H1 (cell line): ENCODE data around the gene CADM2. TPM values are rescaled to one million over a fixed set of nuclear protein-coding genes. Genes with fewer than 3 reads are reported as not detected.

Source experiments
- CTCF ChIA-PET: fragments of 300-600 bp; sonication (Branson Sonifier 250); formaldehyde crosslinking; loops from one replicate; lab custom pipeline; 2021; ENCODE audit not compliant: partially characterized antibody; lab: Charles Lee
- POLR2A ChIA-PET: fragments of 300-600 bp; sonication (Branson Sonifier 250); formaldehyde crosslinking; loops from one replicate; lab custom pipeline; 2021; ENCODE audit warnings: inconsistent platforms; ENCODE audit not compliant: partially characterized antibody; lab: Charles Lee
- DNase-seq, 2 experiments: peaks; one replicate each; pipeline versions ENCODE4 v3.0.0 to v3.0.0-alpha.2; 2010 to 2022; ENCODE audit warnings: low spot score in 2 of 2, low read depth in 1 of 2, mixed read lengths in 1 of 2
- FAIRE-seq: peaks from 2 replicates; lab custom pipeline; 2011; peaks lifted over from hg19 to GRCh38; lab: Jason Lieb, UNC
- H2AFZ ChIP-seq: 2 replicates; pipeline ENCODE4 v1.8.1; 2012; ENCODE audit warnings: low read length, inconsistent platforms
- H2AK5ac ChIP-seq: 2 replicates; pipeline ENCODE4 v1.6.1; 2013; ENCODE audit warnings: low read depth, low read length
- H2BK120ac ChIP-seq: replicated peaks from 2 replicates; pipeline ENCODE3; 2013; ENCODE audit warnings: low read depth, low read length, inconsistent platforms
- H2BK12ac ChIP-seq: 2 replicates; pipeline ENCODE4 v1.6.1; 2013; ENCODE audit warnings: low read depth, low read length
- H2BK15ac ChIP-seq: 2 replicates; pipeline ENCODE4 v1.6.1; 2013; ENCODE audit warnings: low read length
- H2BK20ac ChIP-seq: 2 replicates; pipeline ENCODE4 v1.6.1; 2013; ENCODE audit warnings: low read length
- H2BK5ac ChIP-seq: 2 replicates; pipeline ENCODE4 v1.6.1; 2013; ENCODE audit warnings: low read depth, low read length
- H3K14ac ChIP-seq: 2 replicates; pipeline ENCODE4 v1.6.1; 2013; ENCODE audit warnings: inconsistent platforms; ENCODE audit not compliant: insufficient read length
- H3K18ac ChIP-seq: 2 replicates; pipeline ENCODE4 v1.6.1; 2013; ENCODE audit warnings: low read length; ENCODE audit errors: extremely low read depth
- H3K23ac ChIP-seq: 2 replicates; pipeline ENCODE4 v1.6.1; 2013; ENCODE audit warnings: inconsistent platforms; ENCODE audit not compliant: insufficient read length
- H3K23me2 ChIP-seq: 2 replicates; pipeline ENCODE4 v1.6.1; 2013; ENCODE audit warnings: low read depth, low read length
- H3K27ac ChIP-seq: 2 replicates; pipeline ENCODE4 v1.6.1; 2011; ENCODE audit warnings: low read depth, low read length, inconsistent platforms
- H3K27me3 ChIP-seq, 4 experiments: replicated peaks in 1 of 4; 1 replicate in 1 of 4; 2 replicates in 3 of 4; pipeline versions ENCODE4 v1.6.1 to v1.8.1; 2011 to 2013; ENCODE audit warnings: low read length in 3 of 4, mild to moderate bottlenecking in 3 of 4, inconsistent platforms in 2 of 4, mixed read lengths in 2 of 4, moderate library complexity in 1 of 4; ENCODE audit not compliant: control insufficient read depth in 3 of 4, insufficient read depth in 3 of 4; ENCODE audit errors: extremely low read depth in 1 of 4
- H3K36me3 ChIP-seq, 4 experiments: 2 replicates each; pipeline versions ENCODE4 v1.6.1 to v1.8.1; 2011 to 2013; ENCODE audit warnings: mild to moderate bottlenecking in 4 of 4, low read length in 3 of 4, moderate library complexity in 2 of 4, control low read depth in 1 of 4, inconsistent platforms in 1 of 4; ENCODE audit not compliant: insufficient read depth in 4 of 4, control insufficient read depth in 2 of 4
- H3K4ac ChIP-seq: replicated peaks from 2 replicates; pipeline ENCODE3; 2013; ENCODE audit warnings: low read length, low read depth, mixed read lengths, inconsistent platforms; ENCODE audit not compliant: insufficient read length
- H3K4me1 ChIP-seq, 4 experiments: replicated peaks in 1 of 4; 1 replicate in 1 of 4; 2 replicates in 3 of 4; pipeline versions ENCODE4 v1.6.1 to v1.8.1; 2011 to 2013; ENCODE audit warnings: low read length in 3 of 4, inconsistent platforms in 2 of 4, mixed read lengths in 1 of 4; ENCODE audit not compliant: insufficient read depth in 4 of 4, control insufficient read depth in 3 of 4
- H3K4me2 ChIP-seq, 2 experiments: 2 replicates each; pipeline versions ENCODE4 v1.6.1 to v1.8.1; 2011 to 2013; ENCODE audit warnings: low read depth in 2 of 2, low read length in 2 of 2, control low read depth in 1 of 2, inconsistent platforms in 1 of 2, mild to moderate bottlenecking in 1 of 2; ENCODE audit not compliant: insufficient read depth in 1 of 2
- H3K4me3 ChIP-seq, 4 experiments: fragments of 200-600, 300-600 bp in 1 of 4; sonication (generic), shearing (Covaris generic), sonication (Bioruptor Twin) in 1 of 4; 2 replicates each; pipeline versions ENCODE4 v1.5.1 to v1.8.1; 2011 to 2016; ENCODE audit warnings: low read length in 4 of 4, low read depth in 3 of 4, control low read depth in 2 of 4, inconsistent platforms in 2 of 4, mild to moderate bottlenecking in 2 of 4, mixed read lengths in 1 of 4, moderate library complexity in 1 of 4; ENCODE audit not compliant: insufficient read depth in 2 of 4; ENCODE audit errors: extremely low read depth in 1 of 4
- H3K56ac ChIP-seq: replicated peaks from 2 replicates; pipeline ENCODE3; 2013; ENCODE audit warnings: low read depth, mild to moderate bottlenecking, mixed read lengths, low read length, inconsistent platforms; ENCODE audit not compliant: insufficient read length
- H3K79me1 ChIP-seq: 2 replicates; pipeline ENCODE4 v1.6.1; 2013; ENCODE audit warnings: low read depth, low read length, control low read depth
- H3K79me2 ChIP-seq, 2 experiments: 2 replicates each; pipeline versions ENCODE4 v1.6.1 to v1.8.1; 2012 to 2013; ENCODE audit warnings: low read length in 2 of 2, mild to moderate bottlenecking in 2 of 2, inconsistent platforms in 1 of 2; ENCODE audit not compliant: insufficient read depth in 2 of 2, control insufficient read depth in 1 of 2
- H3K9ac ChIP-seq, 4 experiments: replicated peaks in 1 of 4; 1 replicate in 1 of 4; 2 replicates in 3 of 4; pipeline versions ENCODE4 v1.6.1 to v1.8.1; 2011 to 2013; ENCODE audit warnings: low read depth in 3 of 4, low read length in 3 of 4, control low read depth in 2 of 4, mild to moderate bottlenecking in 2 of 4, moderate library complexity in 2 of 4, inconsistent platforms in 1 of 4; ENCODE audit errors: extremely low read depth in 1 of 4
- H3K9me3 ChIP-seq, 2 experiments: 2 replicates each; pipeline versions ENCODE4 v1.6.1 to v1.8.1; 2012 to 2013; ENCODE audit warnings: mild to moderate bottlenecking in 2 of 2, moderate library complexity in 2 of 2, control low read depth in 1 of 2, inconsistent platforms in 1 of 2, low read depth in 1 of 2, low read length in 1 of 2, mixed read lengths in 1 of 2; ENCODE audit not compliant: insufficient read depth in 2 of 2
- H4K20me1 ChIP-seq, 2 experiments: replicated peaks in 1 of 2; 2 replicates each; pipeline versions ENCODE3 to v1.8.1; 2011 to 2013; ENCODE audit warnings: inconsistent platforms in 2 of 2, low read length in 2 of 2, mild to moderate bottlenecking in 1 of 2; ENCODE audit not compliant: insufficient read depth in 2 of 2, control insufficient read depth in 1 of 2
- H4K5ac ChIP-seq: 2 replicates; pipeline ENCODE4 v1.6.1; 2013; ENCODE audit warnings: low read length, low read depth, mixed read lengths, inconsistent platforms; ENCODE audit not compliant: insufficient read length
- H4K8ac ChIP-seq: 2 replicates; pipeline ENCODE4 v1.8.0; 2013; ENCODE audit warnings: mild to moderate bottlenecking, moderate library complexity, low read length, inconsistent platforms; ENCODE audit not compliant: insufficient read depth; ENCODE audit errors: extremely low read depth
- H4K91ac ChIP-seq: replicated peaks from 2 replicates; pipeline ENCODE3; 2013; ENCODE audit warnings: low read length, mixed read lengths, inconsistent platforms; ENCODE audit not compliant: insufficient read length
- ASH2L ChIP-seq: fragments of 200-600, 300-600 bp; sonication (generic); IDR thresholded peaks from one replicate; pipeline ENCODE4 v1.7.1; 2017; ENCODE audit warnings: low read length
- CHD1 ChIP-seq: IDR thresholded peaks from 2 replicates; pipeline ENCODE4 v1.6.1; 2012; ENCODE audit warnings: low read depth, low read length, improper control_type of control experiment
- KDM5A ChIP-seq: fragments of 200-600 bp; IDR thresholded peaks from 2 replicates; pipeline ENCODE4 v1.7.1; 2012; ENCODE audit warnings: mild to moderate bottlenecking, low read length, inconsistent platforms, mixed read lengths
- NRF1 ChIP-seq: IDR thresholded peaks from 2 replicates; pipeline ENCODE4 v1.6.1; 2011; ENCODE audit warnings: mild to moderate bottlenecking, low read depth, low read length, improper control_type of control experiment
- RFX5 ChIP-seq: IDR thresholded peaks from 2 replicates; pipeline ENCODE4 v1.6.1; 2011; ENCODE audit warnings: low read depth, low read length, improper control_type of control experiment, borderline replicate concordance
- SP4 ChIP-seq: IDR thresholded peaks from 2 replicates; pipeline ENCODE4 v1.6.1; 2012; ENCODE audit warnings: low read length, inconsistent platforms
- SUZ12 ChIP-seq: fragments of 200-600 bp; sonication (generic); IDR thresholded peaks from 2 replicates; pipeline ENCODE4 v1.6.1; 2012; ENCODE audit warnings: mild to moderate bottlenecking, inconsistent platforms, low read length, moderate library complexity, mixed read lengths
- YY1 ChIP-seq: IDR thresholded peaks from 2 replicates; pipeline ENCODE4 v1.6.1; 2011; ENCODE audit warnings: low read depth, mild to moderate bottlenecking, low read length
- WGBS, 2 experiments: shearing (Covaris generic) in 1 of 2; methylation state at CpG; one replicate each; pipeline versions ENCODE4 v1.1.6 to v1.1.7; 2013 to 2015; ENCODE audit warnings: low lambda C conversion rate in 2 of 2, mixed read lengths in 2 of 2, inconsistent platforms in 1 of 2, low coverage in 1 of 2, missing lambda C conversion rate in 1 of 2; ENCODE audit not compliant: insufficient replicate concordance in 2 of 2, insufficient coverage in 1 of 2, insufficient read length in 1 of 2; ENCODE audit errors: extremely low coverage in 1 of 2, missing lambda C conversion rate in 1 of 2; 5-methylcytosine and 5-hydroxymethylcytosine counted together
- polyA plus RNA-seq, 7 experiments: library from polyadenylated mRNA; depleted of rRNA in 3 of 7; stranded (reverse) in 5 of 7; unstranded in 2 of 7; fragments of >200 nt in 5 of 7; fragments of 200-250 nt in 2 of 7; gene quantifications; 1 replicate in 5 of 7; 2 replicates in 1 of 7; 4 replicates in 1 of 7; pipeline versions ENCODE4 v1.2.1 to v1.2.3, GENCODE V29; 2011 to 2013; ENCODE audit warnings: missing spikeins in 2 of 7, mixed read lengths in 2 of 7
- total RNA-seq: library from RNA; stranded (reverse); fragmentation: NEBNext Ultra II Directional; extraction: Animal tissue kit (Norgen Biotek cat#: 25700); gene quantifications from 2 replicates; pipeline ENCODE4 v1.2.1, GENCODE V29; 2021
- TF ChIP-seq, protein P1 (sequence below): IDR thresholded peaks from 2 replicates; pipeline ENCODE4 v1.6.1; 2011; ENCODE audit warnings: low read length, improper control_type of control experiment
- TF ChIP-seq, protein P2 (sequence below), 3 experiments: IDR thresholded peaks; 1 replicate in 2 of 3; 2 replicates in 1 of 3; pipeline versions ENCODE4 v1.5.1 to v1.6.1; 2011; ENCODE audit warnings: low read length in 3 of 3, mild to moderate bottlenecking in 3 of 3, inconsistent platforms in 2 of 3, low read depth in 1 of 3, moderate library complexity in 1 of 3; ENCODE audit not compliant: insufficient read depth in 1 of 3; ENCODE audit errors: control extremely low read depth in 1 of 3

The CADM2 gene
- total and polyA plus RNA-seq, 2 of the 8 experiments (the other 6 are each of a cell fraction or from before 2014, with no cell fraction given) = 14.9 to 20.9 TPM

DNA sequence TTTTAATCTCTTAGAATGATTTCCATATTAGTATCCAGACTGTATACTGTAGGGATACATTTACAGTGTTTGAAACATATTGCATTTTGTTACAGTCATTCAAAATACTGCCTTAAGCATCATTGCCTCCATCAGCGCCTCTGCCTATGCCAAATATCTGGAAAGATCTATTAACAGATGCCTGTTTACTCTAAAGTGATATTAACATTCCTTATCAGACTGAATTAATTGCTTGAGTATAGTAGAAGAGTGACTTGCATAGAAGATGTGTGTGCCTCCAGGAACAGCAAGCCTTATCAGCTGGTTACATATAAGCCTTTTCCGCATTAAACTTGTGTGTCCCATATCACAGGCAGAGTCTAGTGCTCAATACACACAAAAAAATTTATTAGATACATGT lies 379.1 kb downstream of the CADM2 start:
- no peak overlapping the region for H3K56ac ChIP-seq
- FAIRE-seq = no peak
- no peak for TF ChIP-seq YY1
- TF ChIP-seq RFX5 = no peak
- TF ChIP-seq CHD1 = no peak
- TF ChIP-seq, protein P1, sequence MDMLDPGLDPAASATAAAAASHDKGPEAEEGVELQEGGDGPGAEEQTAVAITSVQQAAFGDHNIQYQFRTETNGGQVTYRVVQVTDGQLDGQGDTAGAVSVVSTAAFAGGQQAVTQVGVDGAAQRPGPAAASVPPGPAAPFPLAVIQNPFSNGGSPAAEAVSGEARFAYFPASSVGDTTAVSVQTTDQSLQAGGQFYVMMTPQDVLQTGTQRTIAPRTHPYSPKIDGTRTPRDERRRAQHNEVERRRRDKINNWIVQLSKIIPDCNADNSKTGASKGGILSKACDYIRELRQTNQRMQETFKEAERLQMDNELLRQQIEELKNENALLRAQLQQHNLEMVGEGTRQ = no peak
- no peak for TF ChIP-seq NRF1
- TF ChIP-seq KDM5A = no peak
- no peak for TF ChIP-seq SP4
- TF ChIP-seq, protein P2, sequence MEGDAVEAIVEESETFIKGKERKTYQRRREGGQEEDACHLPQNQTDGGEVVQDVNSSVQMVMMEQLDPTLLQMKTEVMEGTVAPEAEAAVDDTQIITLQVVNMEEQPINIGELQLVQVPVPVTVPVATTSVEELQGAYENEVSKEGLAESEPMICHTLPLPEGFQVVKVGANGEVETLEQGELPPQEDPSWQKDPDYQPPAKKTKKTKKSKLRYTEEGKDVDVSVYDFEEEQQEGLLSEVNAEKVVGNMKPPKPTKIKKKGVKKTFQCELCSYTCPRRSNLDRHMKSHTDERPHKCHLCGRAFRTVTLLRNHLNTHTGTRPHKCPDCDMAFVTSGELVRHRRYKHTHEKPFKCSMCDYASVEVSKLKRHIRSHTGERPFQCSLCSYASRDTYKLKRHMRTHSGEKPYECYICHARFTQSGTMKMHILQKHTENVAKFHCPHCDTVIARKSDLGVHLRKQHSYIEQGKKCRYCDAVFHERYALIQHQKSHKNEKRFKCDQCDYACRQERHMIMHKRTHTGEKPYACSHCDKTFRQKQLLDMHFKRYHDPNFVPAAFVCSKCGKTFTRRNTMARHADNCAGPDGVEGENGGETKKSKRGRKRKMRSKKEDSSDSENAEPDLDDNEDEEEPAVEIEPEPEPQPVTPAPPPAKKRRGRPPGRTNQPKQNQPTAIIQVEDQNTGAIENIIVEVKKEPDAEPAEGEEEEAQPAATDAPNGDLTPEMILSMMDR (IDR thresholded peaks at IDR 0.05; ENCODE audit: control extremely low read depth in 1 of 3, insufficient read depth in 1 of 3, low read depth in 1 of 3, low read length in 3 of 3) = no peak
- no peak for TF ChIP-seq ASH2L
- TF ChIP-seq SUZ12 = no peak
- TF ChIP-seq, all 59 proteins: peak for 0
- no peaks in the 10 kb centered on the region for H3K79me1 ChIP-seq
- no peak overlapping the region for H2BK12ac ChIP-seq
- no peak overlapping the region for H3K9ac ChIP-seq
- H2BK15ac ChIP-seq = no peak overlapping the region
- no peaks in the 10 kb centered on the region for H4K20me1 ChIP-seq
- H4K91ac ChIP-seq = no peak overlapping the region
- H3K4me1 ChIP-seq = no peaks in the 10 kb centered on the region
- no peak overlapping the region for H3K23ac ChIP-seq
- no peak for DNase-seq
- no peak overlapping the region for H2AK5ac ChIP-seq
- no peak overlapping the region for H3K4me3 ChIP-seq
- no peak overlapping the region for H3K14ac ChIP-seq
- H3K27ac ChIP-seq = no peak overlapping the region
- peaks cover 0 to 1% (median 0%) of the 10 kb centered on the region in 4 experiments; a peak in 1 of 7 replicates for H3K27me3 ChIP-seq
- ChIA-PET CTCF (no interaction called here), POLR2A (no interaction called here)
- H3K4me2 ChIP-seq = no peak overlapping the region
- H2BK5ac ChIP-seq = no peak overlapping the region
- no peaks in the 10 kb centered on the region for H3K23me2 ChIP-seq
- no peak overlapping the region for H2AFZ ChIP-seq
- H3K18ac ChIP-seq = no peak overlapping the region
- H3K79me2 ChIP-seq = no peaks in the 10 kb centered on the region
- H2BK120ac ChIP-seq = no peak overlapping the region
- H3K9me3 ChIP-seq = no peaks in the 10 kb centered on the region
- H3K4ac ChIP-seq = no peak overlapping the region
- H4K8ac ChIP-seq = no peak overlapping the region
- H2BK20ac ChIP-seq = no peak overlapping the region
- no peak overlapping the region for H4K5ac ChIP-seq
- H3K36me3 ChIP-seq = no peaks in the 10 kb centered on the region
- WGBS, 2 experiments = 91% methylated on average over 2 of the region's 2 CpGs; no CpG with 5 or more reads in 1 of the 2 experiments
